Esophagus squamous epithelium (tissue), 4 donors: ENCODE data around the gene ESYT1.

ENCODE experiments used
- POLR2A ChIP-seq, 4 donors: fragments of 450-650 bp; IDR thresholded peaks; one replicate each; pipeline ENCODE4 v1.6.1; 2017; ENCODE audit warnings: antibody characterized with exemption in 4 of 4, mild to moderate bottlenecking in 4 of 4, moderate library complexity in 3 of 4
- TF ChIP-seq, protein P1 (sequence below), 6 experiments: fragments of 450-650 bp in 4 of 6; fragments of 200-600 bp in 2 of 6; sonication (generic) in 2 of 6; IDR thresholded peaks; one replicate each; pipeline ENCODE4 v1.5.1; 2016 to 2019; ENCODE audit warnings: antibody characterized with exemption in 6 of 6, mild to moderate bottlenecking in 4 of 6, moderate library complexity in 4 of 6

DNA sequence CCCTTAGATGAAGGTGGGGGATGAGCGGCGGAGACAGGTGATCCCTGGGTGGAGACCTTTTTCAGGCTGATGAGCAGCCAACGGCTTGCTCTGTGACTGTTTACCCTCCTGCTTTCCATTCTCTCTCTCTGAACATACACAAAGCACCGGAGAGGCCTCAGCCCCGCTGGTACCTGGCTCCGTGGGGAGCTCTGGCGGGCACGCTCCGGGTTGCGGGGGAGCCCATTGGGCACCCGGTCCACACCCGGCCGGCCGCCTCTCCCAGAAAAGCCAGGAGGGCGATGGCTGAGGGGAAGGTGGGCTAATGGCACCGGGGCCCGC is 60.7 kb downstream of the ESYT1 start:
- TF ChIP-seq POLR2A (IDR thresholded peaks at IDR 0.05) = no peak
- TF ChIP-seq, protein P1, sequence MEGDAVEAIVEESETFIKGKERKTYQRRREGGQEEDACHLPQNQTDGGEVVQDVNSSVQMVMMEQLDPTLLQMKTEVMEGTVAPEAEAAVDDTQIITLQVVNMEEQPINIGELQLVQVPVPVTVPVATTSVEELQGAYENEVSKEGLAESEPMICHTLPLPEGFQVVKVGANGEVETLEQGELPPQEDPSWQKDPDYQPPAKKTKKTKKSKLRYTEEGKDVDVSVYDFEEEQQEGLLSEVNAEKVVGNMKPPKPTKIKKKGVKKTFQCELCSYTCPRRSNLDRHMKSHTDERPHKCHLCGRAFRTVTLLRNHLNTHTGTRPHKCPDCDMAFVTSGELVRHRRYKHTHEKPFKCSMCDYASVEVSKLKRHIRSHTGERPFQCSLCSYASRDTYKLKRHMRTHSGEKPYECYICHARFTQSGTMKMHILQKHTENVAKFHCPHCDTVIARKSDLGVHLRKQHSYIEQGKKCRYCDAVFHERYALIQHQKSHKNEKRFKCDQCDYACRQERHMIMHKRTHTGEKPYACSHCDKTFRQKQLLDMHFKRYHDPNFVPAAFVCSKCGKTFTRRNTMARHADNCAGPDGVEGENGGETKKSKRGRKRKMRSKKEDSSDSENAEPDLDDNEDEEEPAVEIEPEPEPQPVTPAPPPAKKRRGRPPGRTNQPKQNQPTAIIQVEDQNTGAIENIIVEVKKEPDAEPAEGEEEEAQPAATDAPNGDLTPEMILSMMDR (IDR thresholded peaks at IDR 0.05) = no peak
